HG03571 (cell line): ENCODE results near the gene MAPRE2.

Experiments used
- ATAC-seq: cut with Tn5 transposase; IDR thresholded peaks from one replicate; pipeline ENCODE4 v1.9.1; 2021; ENCODE audit not compliant: unreplicated experiment

Gene MAPRE2

DNA sequence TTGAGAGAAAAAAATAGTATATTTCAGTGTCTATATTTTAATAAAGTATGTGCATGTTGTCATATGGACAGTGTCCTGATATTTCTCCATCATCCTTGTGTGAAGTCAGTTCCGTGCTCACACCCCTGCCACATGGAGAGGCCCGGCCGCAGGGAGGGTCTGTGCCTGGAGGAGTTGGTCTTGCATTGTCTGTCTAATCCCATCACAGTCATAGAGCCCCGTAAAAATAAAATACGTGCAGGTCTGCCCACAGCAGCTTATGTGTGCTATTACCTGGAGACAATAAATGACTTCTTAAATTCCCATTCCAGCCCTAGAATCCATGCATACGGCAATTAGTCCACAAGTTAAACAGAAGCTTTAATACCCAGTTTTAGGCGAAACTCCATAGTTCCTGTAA lies 20.1 kb downstream of the MAPRE2 start:
- ATAC-seq: no peak

DNA sequence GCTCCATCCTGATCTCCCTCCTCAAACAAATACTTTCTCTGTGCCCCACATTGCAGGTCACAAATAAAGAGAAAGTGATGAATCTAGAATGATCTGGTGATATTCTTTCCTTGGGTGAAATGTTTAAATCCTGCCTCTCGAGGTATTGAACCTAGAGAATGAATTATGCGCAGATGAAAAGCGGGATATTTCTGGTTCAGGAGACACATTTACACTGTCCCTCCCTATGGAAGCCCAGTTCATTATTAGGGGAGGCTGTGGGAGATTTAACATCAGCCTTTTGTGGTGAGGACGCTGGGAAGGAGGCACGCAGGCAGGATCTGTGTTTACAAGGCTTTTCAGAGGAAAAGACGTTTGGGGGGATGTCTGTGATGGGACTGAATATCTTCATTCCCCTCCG lies 20.6 kb downstream of the MAPRE2 start:
- no peak for ATAC-seq

DNA sequence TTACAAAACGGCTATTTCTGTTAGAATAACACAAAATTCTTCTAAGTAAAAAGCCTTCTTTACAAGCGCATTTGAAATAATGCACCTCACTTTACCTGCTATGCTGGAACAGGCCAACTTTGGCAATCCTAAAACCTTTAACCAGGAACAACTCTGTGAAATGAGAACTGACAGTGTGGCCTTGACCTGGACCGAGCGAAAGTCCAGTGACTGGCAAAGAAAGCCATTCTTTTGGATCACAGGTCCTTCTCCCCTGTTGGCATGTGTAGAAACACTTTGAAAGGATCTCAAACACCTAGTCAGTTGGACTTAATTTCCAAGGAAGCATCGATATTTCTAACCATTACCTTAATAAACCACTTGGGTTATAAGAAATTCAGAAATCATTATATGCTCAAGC lies 21.2 kb downstream of the MAPRE2 start:
- ATAC-seq: no peak

DNA sequence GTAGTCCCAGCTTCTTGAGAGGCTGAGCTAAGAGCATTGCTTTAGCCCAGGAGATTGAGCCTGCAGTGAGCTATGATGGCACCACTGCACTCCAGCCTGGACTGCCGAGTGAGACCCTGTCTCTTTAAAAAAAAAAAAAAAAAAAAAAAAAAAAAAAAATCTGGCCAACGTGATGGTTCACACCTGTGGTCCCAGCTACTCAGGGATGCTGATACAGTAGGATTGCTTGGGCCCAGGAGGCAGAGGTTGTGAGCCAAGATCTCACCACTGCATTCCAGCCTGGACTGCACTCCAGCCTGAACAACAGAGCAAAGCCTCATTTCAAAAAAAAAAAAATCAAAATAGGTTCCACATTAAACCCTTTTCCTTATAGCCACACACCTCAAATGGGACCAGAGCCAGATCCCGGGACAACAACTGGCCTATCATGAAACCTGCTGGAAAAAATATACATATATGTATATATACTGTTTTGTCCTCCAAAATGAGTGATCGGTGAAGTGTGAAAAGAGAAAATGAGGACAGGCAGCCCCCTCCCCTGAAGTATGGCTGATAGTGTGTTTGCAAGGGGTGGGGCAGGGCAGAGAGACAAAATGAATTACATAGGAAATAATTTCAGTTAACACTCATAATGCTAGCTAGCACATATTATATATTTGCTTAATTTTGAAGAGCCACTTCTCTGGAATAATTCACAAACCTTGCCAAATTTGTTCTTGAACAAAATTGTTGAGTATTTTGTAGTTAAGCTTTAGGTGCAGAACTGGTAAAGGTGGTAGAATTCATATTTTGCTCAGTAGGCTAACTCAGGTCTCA lies 22.9 kb downstream of the MAPRE2 start:
- no peak for ATAC-seq

DNA sequence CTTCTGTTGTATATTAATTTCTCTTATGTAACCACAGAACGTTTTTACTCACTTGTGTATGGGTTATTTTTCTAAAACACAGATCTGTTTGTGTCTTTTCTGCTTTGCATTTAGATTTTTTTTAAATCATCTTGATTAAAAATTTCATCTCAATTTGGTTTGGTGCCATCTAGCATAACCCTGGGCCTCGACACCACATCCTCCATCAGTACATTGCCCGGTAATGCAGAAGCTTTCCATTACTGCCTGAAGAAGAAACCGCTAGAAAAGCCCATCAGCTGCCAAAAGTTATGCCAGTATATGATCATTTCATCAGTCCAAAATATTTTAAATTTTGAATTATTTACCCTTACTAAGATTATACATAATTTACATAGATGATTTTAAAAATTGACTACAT lies 26.2 kb downstream of the MAPRE2 start:
- ATAC-seq: no peak

DNA sequence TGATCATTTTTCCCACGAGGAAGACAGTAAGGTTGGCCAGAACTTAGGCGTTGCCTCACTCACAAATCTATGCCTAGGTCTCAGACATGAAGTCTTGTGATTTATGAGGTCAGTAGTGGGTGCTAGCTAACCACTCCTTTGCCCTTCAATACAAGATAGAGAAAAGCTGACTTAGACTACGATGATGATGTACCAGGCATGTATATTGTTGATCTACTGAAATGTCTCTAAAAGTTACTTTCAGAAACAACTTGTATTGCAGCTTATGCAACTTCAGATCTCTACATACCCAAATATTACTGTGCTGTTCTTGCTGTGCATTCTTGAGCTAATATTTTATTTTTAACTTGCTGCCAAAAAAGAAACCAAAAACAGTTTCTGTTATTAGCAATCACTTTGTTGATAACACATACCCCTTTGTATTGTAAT lies 30.6 kb downstream of the MAPRE2 start:
- no peak for ATAC-seq

DNA sequence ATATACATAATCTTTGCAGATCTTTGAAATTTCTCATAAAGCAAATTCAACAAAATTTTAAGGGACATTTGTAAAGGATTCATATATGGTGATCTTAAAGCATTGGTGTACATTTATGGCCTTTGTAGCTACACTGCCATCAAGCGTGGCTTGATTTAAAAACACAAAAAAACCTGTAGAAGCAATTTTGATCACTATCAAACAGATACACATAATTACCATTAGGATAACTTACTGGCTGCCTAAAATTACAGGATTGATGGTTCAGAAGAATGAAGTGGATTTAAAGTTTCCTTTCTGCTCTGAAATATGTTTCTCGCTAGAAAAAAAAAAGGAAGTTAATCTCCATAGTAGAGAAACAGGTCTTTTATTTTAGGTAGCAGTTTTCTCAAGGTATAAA lies 31.4 kb downstream of the MAPRE2 start:
- ATAC-seq: no peak

DNA sequence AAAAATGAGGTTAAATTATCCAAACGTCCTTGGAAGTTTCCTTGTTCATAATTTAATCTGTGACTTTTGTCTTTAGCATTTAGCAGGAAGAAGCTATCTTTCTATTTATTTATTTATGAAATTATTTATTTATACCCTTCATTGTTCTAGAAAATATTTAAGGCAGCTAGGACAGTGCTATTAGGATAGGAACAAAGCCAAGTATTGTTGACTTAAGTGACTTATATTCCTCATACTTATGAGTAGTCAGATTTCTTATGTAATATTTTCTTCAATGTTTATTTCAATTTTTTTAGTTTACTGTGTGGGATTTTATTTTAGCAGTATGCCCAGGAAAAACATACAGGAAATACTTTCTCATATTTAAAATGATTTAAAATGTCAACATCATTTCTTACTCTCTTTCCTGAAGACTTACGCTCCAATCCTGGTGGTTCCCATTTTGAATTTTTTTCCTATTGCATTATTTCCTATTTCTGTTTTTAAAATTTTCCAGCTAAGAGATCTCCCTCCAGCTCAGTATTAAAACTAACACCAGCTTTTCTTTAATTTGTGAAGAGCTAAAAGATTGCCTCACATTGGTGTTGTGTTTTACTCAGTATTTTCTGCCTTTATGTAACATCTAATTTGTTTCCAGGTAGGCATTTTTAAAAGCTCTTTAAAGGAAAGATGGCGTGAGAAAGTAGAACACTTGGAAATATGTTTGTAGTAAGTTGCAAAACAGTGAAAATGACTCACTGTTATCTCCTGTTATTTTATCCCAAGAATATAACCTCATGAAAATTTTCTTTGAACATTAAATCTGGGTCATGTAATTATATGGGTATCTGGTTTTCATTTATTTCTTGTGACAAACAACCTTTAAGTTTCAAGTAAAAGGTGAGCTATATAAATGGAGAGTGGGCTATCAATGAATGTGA lies 32.2 kb downstream of the MAPRE2 start:
- no peak for ATAC-seq

DNA sequence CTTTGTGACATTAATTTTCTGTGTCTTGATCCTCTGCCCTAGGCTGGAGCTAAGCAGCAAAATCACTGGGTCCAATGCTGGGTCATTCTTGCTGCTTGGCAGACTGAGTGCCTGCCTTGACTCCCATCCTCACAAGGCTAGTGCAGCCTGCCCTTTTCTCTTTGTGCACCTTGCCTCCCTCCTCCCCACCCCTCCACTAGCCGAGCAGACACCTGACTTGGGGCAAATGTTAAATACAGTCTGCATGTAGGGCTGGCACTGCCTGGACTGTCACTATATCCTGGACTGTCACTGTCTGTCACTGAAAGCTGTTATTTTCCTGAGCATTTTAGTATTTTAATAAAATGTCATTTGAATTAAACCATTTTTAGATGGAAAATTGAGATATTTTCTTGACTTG lies 33.4 kb downstream of the MAPRE2 start:
- ATAC-seq: no peak

DNA sequence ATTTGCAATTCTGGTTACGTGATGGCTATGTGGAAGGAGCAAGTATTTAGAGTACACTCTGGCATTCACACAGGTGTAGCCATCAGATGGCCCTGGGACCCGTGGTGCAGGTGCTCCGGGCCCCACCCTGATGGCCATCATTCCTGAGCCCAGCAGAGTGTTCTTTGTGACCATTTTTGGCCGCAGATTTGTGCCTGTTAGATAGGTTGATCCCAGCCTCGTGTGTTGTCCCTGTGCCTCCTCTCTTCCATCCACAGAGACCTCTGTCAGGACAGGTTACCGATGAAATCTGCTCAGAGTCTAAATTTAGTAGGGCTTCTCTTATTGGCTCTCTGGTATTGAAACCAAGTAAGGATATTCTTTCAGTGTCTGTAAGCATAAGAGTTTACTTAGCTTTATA lies 33.9 kb downstream of the MAPRE2 start:
- no peak for ATAC-seq

DNA sequence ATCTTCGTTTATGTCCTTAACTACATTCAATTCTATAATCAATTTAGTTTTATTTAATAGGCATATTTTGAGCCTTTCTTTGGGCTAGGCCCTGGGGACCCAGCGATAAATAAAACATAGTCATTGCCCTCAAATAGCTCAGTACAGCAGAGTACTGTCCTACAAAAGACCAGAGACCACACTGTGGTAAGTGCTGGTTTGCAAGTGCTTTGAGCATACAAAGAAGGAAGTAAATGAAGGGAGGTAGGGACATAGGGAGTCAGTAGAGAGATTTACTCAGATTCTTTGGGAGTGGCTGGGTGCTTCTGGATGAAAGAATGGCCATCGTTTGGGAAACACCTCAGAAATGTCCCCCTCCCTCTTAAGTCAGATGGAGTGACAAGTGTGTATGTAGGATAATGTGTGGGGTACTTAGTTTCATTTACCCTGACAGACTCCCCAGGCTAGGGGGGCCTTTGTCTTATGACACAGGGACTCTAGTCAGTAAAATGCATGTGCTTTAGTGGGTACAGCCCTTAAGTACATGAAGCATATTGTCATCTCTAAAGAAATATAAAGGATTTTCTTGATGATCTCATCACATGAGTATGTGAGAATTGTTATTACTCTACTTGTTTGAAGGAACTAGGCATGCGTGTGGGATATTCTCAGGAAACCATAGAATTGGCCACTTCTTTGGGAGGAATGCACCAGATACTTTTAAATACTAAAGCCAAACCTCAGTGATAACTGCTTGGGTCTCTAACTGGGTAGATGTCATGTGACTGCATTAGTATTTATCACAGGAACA lies 35.1 kb downstream of the MAPRE2 start:
- no peak for ATAC-seq

DNA sequence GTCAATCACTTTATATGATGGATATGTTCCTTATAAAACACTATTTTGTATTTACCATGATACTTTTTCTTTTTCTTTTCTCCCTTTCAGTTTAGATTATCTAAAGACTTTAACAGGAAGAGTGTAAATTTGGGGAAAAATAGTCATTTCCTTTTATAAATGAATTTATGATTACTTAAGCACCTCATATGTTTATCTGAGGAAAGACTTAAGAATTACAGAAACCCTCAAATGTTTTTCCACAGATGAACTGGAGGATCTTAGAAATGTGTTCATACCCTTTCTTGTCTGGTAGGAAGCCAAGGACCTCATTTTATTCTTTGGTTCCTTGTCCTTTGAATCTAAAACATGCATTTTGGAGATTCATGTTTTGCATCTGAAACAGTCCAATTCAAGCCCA lies 36.7 kb downstream of the MAPRE2 start:
- ATAC-seq: no peak

DNA sequence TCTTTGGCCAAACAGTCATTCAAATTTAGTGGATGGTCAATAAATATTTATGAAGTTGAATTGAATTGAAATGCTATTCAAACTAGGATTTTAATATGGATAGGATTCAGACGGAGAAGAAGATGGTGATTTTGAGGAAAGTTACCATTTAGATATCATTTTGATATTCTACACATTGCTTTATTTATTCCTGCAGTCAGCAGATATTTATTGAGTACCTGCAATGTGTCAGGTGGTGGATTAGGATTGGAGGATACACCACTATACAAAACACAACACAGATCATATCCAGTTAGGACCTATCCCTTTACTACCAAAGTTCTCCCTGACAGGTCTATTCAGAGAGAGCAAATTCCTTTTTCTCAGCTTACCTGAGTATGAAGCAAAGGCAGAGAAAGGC lies 38.8 kb downstream of the MAPRE2 start:
- no peak for ATAC-seq

DNA sequence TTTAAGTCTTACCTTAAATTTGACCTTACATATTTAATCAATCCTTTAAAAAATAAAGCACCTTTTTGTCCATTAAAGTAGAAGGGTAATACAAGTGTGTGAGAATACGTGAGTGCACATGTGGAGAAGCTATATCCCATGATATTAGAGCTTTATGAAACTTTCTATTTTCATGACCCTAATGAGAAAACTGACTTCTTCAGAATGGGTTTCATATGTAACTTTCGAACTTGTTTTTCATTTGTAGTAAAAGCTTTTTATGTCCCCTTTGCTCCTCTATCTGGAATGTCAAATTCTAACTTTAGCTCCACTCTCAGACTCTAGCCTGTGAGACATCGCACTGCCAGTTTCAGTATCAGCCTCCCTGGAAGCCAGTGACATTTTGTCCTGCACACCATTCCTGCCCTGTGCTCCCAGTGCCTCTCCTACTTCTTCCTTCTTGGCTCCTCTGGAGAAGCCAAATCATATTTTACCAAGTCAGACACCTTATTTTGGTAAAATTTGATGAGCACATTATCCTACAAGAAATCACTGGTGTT lies 42.0 kb downstream of the MAPRE2 start:
- ATAC-seq: no peak

DNA sequence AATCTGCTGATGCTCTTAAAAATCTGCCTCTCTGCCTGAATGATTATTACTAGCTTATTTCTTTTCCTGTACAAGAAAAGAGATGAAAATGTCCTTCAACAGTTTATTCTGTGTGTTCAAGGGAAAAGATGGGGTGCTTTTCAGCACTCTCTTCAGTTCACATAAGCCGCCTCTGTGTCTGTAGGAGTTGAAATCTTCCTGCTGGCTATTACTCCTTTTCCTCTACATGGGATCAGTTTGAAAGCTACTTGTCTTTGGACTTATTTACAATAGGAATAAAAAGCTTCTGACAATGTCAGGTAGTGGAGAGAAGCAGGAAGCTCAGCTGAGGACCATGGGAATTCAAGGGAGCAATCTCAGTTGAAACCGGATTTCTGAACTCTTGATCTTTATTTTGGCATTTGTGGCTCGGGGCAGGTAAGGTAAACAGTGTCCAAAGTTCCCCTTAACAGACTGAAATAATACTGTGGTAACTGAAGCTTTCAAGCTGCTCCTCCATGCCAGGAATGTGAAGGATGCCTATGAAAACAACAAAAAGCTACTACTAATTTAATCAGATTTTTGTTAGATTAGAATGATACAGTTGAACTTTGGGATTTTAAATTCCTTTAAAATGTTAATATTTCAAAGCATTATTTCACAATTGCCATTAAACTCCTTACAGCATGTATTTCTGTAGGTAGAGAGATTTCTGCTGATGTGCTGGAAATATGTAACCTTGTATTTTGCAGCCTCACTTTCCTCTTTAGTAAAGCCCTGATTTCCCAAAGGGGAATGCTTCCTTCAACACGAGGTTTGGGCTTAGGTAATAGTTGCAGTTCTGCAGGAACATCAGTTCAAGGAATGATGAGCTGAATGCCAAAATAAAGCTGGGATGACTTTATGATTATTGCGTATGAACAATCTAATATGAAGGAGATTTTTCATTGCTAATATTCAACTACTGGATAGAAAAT lies 43.6 kb downstream of the MAPRE2 start:
- ATAC-seq: no peak

DNA sequence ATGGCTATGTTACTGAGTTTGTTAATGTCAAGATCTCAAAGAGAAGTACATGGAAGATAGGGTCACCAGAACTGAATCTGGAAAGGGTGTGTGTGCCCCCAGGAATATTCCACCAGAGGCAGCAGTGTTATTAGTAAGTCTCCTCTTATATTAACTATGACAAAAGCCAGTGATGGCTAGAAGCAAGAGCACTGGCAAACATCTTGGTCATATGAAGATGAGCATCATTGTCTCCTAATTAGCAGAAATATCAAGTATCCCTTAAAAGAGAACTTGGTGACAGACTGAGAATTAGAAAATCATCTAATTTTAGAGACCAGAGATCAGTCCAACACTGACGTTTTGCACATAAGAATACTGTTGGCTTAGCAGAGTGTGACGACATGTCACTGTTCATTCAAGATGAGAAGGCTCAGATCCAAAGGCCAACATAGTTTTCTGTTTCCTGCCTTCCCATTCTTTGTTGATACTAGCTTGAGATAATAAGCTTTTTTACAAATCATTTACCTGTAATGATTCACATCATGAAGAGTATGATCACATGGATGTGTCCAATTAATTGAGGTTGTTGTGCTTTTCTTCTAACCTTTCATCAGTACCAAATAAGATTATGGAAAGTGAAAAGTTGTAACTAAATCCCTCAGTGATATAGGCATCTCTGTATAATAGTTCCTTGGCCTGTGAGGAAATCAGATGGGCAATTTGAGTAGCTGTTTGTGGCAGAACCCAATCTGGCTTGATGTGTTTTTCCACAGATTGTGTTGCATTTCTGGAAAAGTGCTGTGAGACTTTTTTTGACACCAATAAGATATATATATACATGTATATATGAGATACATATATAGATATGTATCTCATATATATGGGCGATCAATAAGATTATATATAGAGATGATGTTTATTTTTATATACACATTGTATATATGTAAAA lies 44.5 kb downstream of the MAPRE2 start:
- ATAC-seq: no peak

DNA sequence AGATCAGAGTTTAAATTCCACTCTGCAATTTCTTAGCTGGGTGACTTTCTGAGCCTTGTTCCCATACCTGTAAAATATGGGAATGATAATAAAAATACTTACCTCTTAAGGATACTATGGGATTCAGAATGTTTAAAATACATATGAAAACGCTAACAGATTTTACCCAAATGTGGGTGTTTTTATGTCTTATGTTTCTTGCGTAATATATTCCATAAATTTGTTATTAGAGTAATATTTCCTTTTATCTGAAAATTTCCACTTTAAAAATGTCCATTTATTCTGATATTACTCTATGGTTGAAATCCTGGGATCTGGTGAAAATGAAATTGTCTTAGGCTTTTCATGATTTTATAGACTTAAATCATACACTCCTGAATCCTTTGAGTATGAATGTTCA lies 45.5 kb downstream of the MAPRE2 start:
- no peak for ATAC-seq

DNA sequence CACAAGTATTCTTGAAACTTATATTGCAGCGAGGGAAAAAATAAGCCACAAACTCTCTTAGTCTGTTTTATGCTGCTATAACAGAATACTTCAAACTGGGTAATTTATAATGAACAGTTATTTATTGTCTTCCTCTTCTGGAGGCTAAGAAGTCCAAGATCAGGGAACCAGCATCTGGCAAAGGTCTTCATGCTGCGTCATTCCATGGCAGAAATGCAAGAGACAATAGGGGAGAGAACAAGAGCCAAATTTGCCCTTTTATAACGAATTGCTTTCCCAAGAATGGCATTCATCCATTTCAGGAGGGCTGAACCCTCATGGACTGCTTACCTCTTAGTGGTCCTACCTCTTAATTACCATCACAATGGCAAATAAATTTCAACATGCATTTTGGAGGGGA lies 46.5 kb downstream of the MAPRE2 start:
- ATAC-seq: no peak

DNA sequence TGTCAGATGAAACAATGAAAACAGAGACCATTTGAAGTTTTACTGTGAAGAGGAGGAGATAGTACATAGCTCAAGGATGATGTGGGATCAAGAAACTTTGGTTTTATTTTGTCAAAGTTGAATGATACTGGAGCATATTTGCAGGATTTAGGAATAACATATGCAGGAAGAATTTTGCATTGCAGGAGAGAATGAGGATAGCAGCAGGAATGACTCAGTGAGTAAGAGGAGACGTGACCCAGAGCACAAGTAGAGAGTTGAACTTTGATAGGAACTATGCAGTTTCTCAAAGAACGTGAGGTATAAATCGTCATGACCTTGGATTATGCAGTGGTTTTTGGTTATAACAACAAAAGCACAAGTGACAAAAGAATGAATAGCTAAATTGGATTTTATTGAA lies 47.7 kb downstream of the MAPRE2 start:
- ATAC-seq: no peak
